Psoas muscle (tissue), 8 donors: ENCODE measurements around the gene LSMEM2. TPM values are rescaled to one million over a fixed set of nuclear protein-coding genes. Genes with fewer than 3 reads are reported as not detected.
"Not testable (repeated sequence)": the region's sequence is repeated elsewhere in the genome, so short reads cannot be mapped to it uniquely, and the experiment has no call there.

Experiments
- ATAC-seq, 4 donors: fragments of 200-7000 bp; cut with Tn5 transposase; one replicate each; pipeline ENCODE4 v1.9.1; 2020; ENCODE audit warnings: moderate library complexity in 3 of 4, mild to moderate bottlenecking in 2 of 4
- DNase-seq, 2 donors: peaks; one replicate each; pipeline ENCODE4 v3.0.0-alpha.2; 2020
- H3K27ac ChIP-seq: fragments of 200-600 bp; one replicate; pipeline ENCODE4 v1.8.0; 2022
- H3K27me3 ChIP-seq, 3 donors: fragments of 200-600 bp in 1 of 3; one replicate each; pipeline versions ENCODE4 v1.6.1 to v1.8.0; 2013 to 2022; ENCODE audit warnings: low read length in 2 of 3, mild to moderate bottlenecking in 2 of 3, moderate library complexity in 1 of 3; ENCODE audit not compliant: insufficient read depth in 3 of 3
- H3K36me3 ChIP-seq, 2 donors: fragments of 200-600 bp in 1 of 2; one replicate each; pipeline versions ENCODE4 v1.6.1 to v1.8.0; 2013 to 2022; ENCODE audit warnings: low read depth in 1 of 2, mild to moderate bottlenecking in 1 of 2, moderate library complexity in 1 of 2; ENCODE audit not compliant: insufficient read depth in 1 of 2
- H3K4me1 ChIP-seq: fragments of 200-600 bp; one replicate; pipeline ENCODE4 v1.8.0; 2022
- H3K4me3 ChIP-seq: fragments of 200-600 bp; one replicate; pipeline ENCODE4 v1.8.0; 2022; ENCODE audit warnings: mild to moderate bottlenecking
- H3K9me3 ChIP-seq: fragments of 200-600 bp; one replicate; pipeline ENCODE4 v1.8.0; 2022
- CTCF ChIP-seq: fragments of 200-600 bp; IDR thresholded peaks from one replicate; pipeline ENCODE4 v1.8.0; 2022; ENCODE audit warnings: antibody characterized with exemption
- WGBS, 3 donors: extraction: QIAGEN DNeasy Blood & Tissue Kit; methylation state at CpG; one replicate each; pipeline versions ENCODE4 v1.1.6 to v1.1.7; 2013; 5-methylcytosine and 5-hydroxymethylcytosine counted together
- intact Hi-C, 2 donors: fragments of 100-400 bp; cut with DNase I; formaldehyde crosslinking; loops; one replicate each; pipeline versions ENCODE4 v1.11.0 to v1.14.2; 2022
- polyA plus RNA-seq, 3 donors: library from polyadenylated mRNA; stranded (reverse); fragments of 200-250 nt; gene quantifications; one replicate each; pipeline ENCODE4 v1.2.3, GENCODE V29; 2013
- total RNA-seq, 4 donors: library from RNA; stranded (reverse); fragmentation: NEBNext Ultra II Directional in 2 of 4; extraction: Animal tissue kit (Norgen Biotek cat#: 25700) in 2 of 4; gene quantifications; one replicate each; pipeline versions ENCODE4 v1.2.1 to v1.2.4, GENCODE V29; 2021 to 2023
- donor health status: healthy with polysubstance abuse.
- donor health status: DM: no; HTN: no; CAD: no; lungs with moderate emphysema.
- donor health status: Bipolar disorder and iron deficiency.
- donor health status: healthy.
- donor health status: DM: yes; HTN: yes; CAD: no.
- donor health status: DM: no; HTN: no; CAD: no.
- donor health status: DM: no; HTN: no; CAD: no.
- donor health status: DM: yes; HTN: yes; CAD: no.

The LSMEM2 gene
- total and polyA plus RNA-seq, 7 donors = 0.61 to 13.1 (median 1.1) TPM

- H3K9me3 ChIP-seq = no peaks in the 10 kb centered on the region
- ATAC-seq (no peak), DNase-seq (no peak)
- H3K27ac ChIP-seq = no peak overlapping the region
- 66 to 73% (median 67%) methylated on average over 76 to 79 of the region's 79 CpGs for WGBS, 3 donors
- intact Hi-C loops = no loop called here
- H3K4me3 ChIP-seq = no peak overlapping the region
- H3K27me3 ChIP-seq = peaks cover 0 to 1% (median 0%) of the 10 kb centered on the region in 3 donors
- peaks cover 24% of the 10 kb centered on the region for H3K4me1 ChIP-seq
- H3K36me3 ChIP-seq = no peaks in the 10 kb centered on the region
- no peak for TF ChIP-seq CTCF
Observed at GRCh38 chr3:50275996-50276761, 2.7 kb upstream of the LSMEM2 start.

- intact Hi-C loops = no loop called here
- Histone ChIP-seq H3K9me3 (no peaks in the 10 kb centered on the region), H3K36me3 (no peaks in the 10 kb centered on the region), H3K4me3 (no peak overlapping the region), H3K27ac (no peak overlapping the region), H3K27me3 (peaks cover 0 to 1% (median 0%) of the 10 kb centered on the region in 3 donors), H3K4me1 (peaks cover 24% of the 10 kb centered on the region)
- ATAC-seq (no peak), DNase-seq (no peak)
- 85 to 87% (median 87%) methylated on average over 15 to 17 of the region's 17 CpGs for WGBS, 3 donors
- TF ChIP-seq CTCF = no peak
Observed at GRCh38 chr3:50276762-50277101, 2.2 kb upstream of the LSMEM2 start.

GRCh38 chr3:50278123-50278879 is 586 bp upstream of the LSMEM2 start:
- H3K36me3 ChIP-seq = no peaks in the 10 kb centered on the region
- WGBS, 3 donors = 73 to 78% (median 75%) methylated on average over 4 of the region's 4 CpGs
- peak overlapping the region; percentile 79 for H3K27ac ChIP-seq
- ATAC-seq = peak in 3 of 4 donors; percentile 17 to 37 (median 25)
- intact Hi-C loops = no loop called here
- DNase-seq = no peak
- H3K9me3 ChIP-seq = no peaks in the 10 kb centered on the region
- H3K27me3 ChIP-seq = peaks cover 0 to 1% (median 0%) of the 10 kb centered on the region in 3 donors
- H3K4me1 ChIP-seq = peaks cover 20% of the 10 kb centered on the region
- TF ChIP-seq CTCF = no peak
- peak overlapping the region; percentile 60 for H3K4me3 ChIP-seq

- intact Hi-C loops = no loop called here
Observed at GRCh38 chr3:50279255-50280016, 549 bp downstream of the LSMEM2 start.

GRCh38 chr3:50284121-50284520 is 5.2 kb downstream of the LSMEM2 start:
- ATAC-seq, intact Hi-C loops, H3K4me3 ChIP-seq, H3K9me3 ChIP-seq, H3K27me3 ChIP-seq, H3K27ac ChIP-seq, DNase-seq, H3K4me1 ChIP-seq: not testable (repeated sequence)
- WGBS, 3 donors = 86 to 92% (median 89%) methylated on average over 6 of the region's 6 CpGs
- peaks cover 10 to 30% of the 10 kb centered on the region in 2 donors for H3K36me3 ChIP-seq

More at GRCh38 chr3:50279255-50280016, 549 bp downstream of the LSMEM2 start:
- TF ChIP-seq CTCF = no peak
- Histone ChIP-seq H3K9me3 (no peaks in the 10 kb centered on the region), H3K27ac (peak overlapping the region; percentile 79), H3K4me1 (peaks cover 18% of the 10 kb centered on the region), H3K36me3 (no peaks in the 10 kb centered on the region), H3K27me3 (peaks cover 0 to 1% (median 0%) of the 10 kb centered on the region in 3 donors), H3K4me3 (peak overlapping the region; percentile 60)
- ATAC-seq = peak; percentile 16 to 42 (median 40)
- WGBS, 3 donors = 74 to 85% (median 75%) methylated on average over 8 of the region's 8 CpGs
- DNase-seq = no peak
